ENCODE results near the gene ACOT2.

Gene ACOT2

GRCh38 chr14:73616831-73617230 is 47.8 kb downstream of the ACOT2 start:
- DNase-seq: no peak

- DNase-seq: no peak
Measured at GRCh38 chr14:73619524-73619923, 50.5 kb downstream of the ACOT2 start.

DNA sequence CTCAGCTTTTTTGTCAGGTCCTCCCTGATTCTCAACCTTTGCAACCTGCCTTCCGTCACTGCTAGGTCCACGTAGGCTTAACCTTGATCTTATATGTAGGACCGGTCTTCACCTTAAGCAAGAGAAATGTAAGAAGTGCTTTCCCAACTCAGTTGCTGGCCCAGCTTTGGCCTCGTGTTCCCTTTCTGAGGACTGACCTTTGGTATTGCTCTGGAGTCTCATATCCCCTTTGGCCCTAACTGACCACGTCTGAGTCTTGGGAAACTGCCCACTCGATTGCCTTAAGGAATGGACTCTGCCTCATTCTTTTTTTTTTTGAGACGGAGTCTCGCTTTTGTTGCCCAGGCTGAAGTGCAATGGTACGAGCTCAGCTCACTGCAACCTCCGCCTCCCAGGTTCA is 51.3 kb downstream of the ACOT2 start:
- no peak for DNase-seq

GRCh38 chr14:73623504-73624054 is 54.6 kb downstream of the ACOT2 start:
- DNase-seq: no peak

Data from HCEC 1CT (cell line).